Endothelial cell of umbilical vein (primary cell): Measurements from ENCODE around the gene KCNJ6. TPM values are rescaled to one million over a fixed set of nuclear protein-coding genes. Genes with fewer than 3 reads are reported as not detected.

Source experiments
- BruUV-seq: library from RNA; stranded (reverse); fragments of 400-500 nt; replicated peaks from 2 replicates; lab custom pipeline; 2021; lab: Mats Ljungman, UMichigan
- CTCF ChIA-PET: fragments of 300-600, 350-600 bp; sonication (Branson Sonifier 250); formaldehyde crosslinking; loops from one replicate; lab custom pipeline; 2021; ENCODE audit warnings: antibody characterized with exemption, inconsistent platforms; lab: Charles Lee
- POLR2A ChIA-PET: fragments of 300-600, 350-600 bp; sonication (Branson Sonifier 250); formaldehyde crosslinking; loops from one replicate; lab custom pipeline; 2021; ENCODE audit warnings: antibody characterized with exemption, inconsistent platforms; lab: Charles Lee
- DNase-seq: peaks from one replicate; pipeline ENCODE4 v3.0.0-alpha.2; 2011; ENCODE audit warnings: low read depth, low spot score
- FAIRE-seq: peaks from 2 replicates; lab custom pipeline; 2011; peaks lifted over from hg19 to GRCh38; lab: Jason Lieb, UNC
- H2AFZ ChIP-seq: 2 replicates; pipeline ENCODE4 v1.6.0; 2012; ENCODE audit warnings: low read depth, low read length, control low read depth, inconsistent platforms
- H3K27ac ChIP-seq: 2 replicates; pipeline ENCODE4 v1.5.1; 2011; ENCODE audit warnings: low read depth, mild to moderate bottlenecking, control low read depth, low read length, moderate library complexity; ENCODE audit not compliant: insufficient read depth
- H3K27me3 ChIP-seq, 2 experiments: 2 replicates each; pipeline versions ENCODE4 v1.6.0 to v1.6.1; 2011; ENCODE audit warnings: low read length in 2 of 2, mixed read lengths in 1 of 2; ENCODE audit not compliant: control insufficient read depth in 2 of 2, insufficient read depth in 2 of 2
- H3K36me3 ChIP-seq, 2 experiments: 2 replicates in 1 of 2; 3 replicates in 1 of 2; pipeline ENCODE4 v1.5.1; 2011; ENCODE audit warnings: low read length in 2 of 2, mild to moderate bottlenecking in 1 of 2, moderate library complexity in 1 of 2; ENCODE audit not compliant: control insufficient read depth in 2 of 2, insufficient read depth in 2 of 2; ENCODE audit errors: extremely low read depth in 1 of 2
- H3K4me1 ChIP-seq: 3 replicates; pipeline ENCODE4 v1.5.1; 2011; ENCODE audit warnings: mild to moderate bottlenecking, low read length; ENCODE audit not compliant: control insufficient read depth, insufficient read depth; ENCODE audit errors: extremely low read depth
- H3K4me2 ChIP-seq: 2 replicates; pipeline ENCODE4 v1.6.1; 2011; ENCODE audit warnings: low read length, control low read depth, mixed read lengths; ENCODE audit not compliant: insufficient read depth
- H3K4me3 ChIP-seq, 3 experiments: fragments of 200-600 bp in 1 of 3; sonication (generic), shearing (Covaris generic) in 1 of 3; replicated peaks in 1 of 3; 2 replicates each; pipeline ENCODE4 v1.5.1; 2011 to 2016; ENCODE audit warnings: control low read depth in 3 of 3, low read length in 3 of 3, mild to moderate bottlenecking in 2 of 3, inconsistent platforms in 1 of 3, low read depth in 1 of 3, moderate library complexity in 1 of 3; ENCODE audit not compliant: insufficient read depth in 1 of 3
- H3K79me2 ChIP-seq: 2 replicates; pipeline ENCODE4 v1.6.0; 2012; ENCODE audit warnings: low read length, inconsistent platforms; ENCODE audit not compliant: control insufficient read depth, insufficient read depth
- H3K9ac ChIP-seq: replicated peaks from 2 replicates; pipeline ENCODE3; 2011; ENCODE audit warnings: low read length, control low read depth; ENCODE audit not compliant: insufficient read depth; ENCODE audit errors: extremely low read depth
- H3K9me1 ChIP-seq: replicated peaks from 3 replicates; pipeline ENCODE4 v1.6.0; 2011; ENCODE audit warnings: mild to moderate bottlenecking, low read length; ENCODE audit not compliant: control insufficient read depth, insufficient read depth; ENCODE audit errors: extremely low read depth
- H3K9me3 ChIP-seq: replicated peaks from 2 replicates; pipeline ENCODE4 v1.5.1; 2012; ENCODE audit warnings: low read length, inconsistent platforms; ENCODE audit not compliant: control insufficient read depth, insufficient read depth
- H4K20me1 ChIP-seq: replicated peaks from 2 replicates; pipeline ENCODE3; 2011; ENCODE audit warnings: mild to moderate bottlenecking, low read length; ENCODE audit not compliant: control insufficient read depth, insufficient read depth; ENCODE audit errors: extremely low read depth
- CTCF ChIP-seq, 2 donors: IDR thresholded peaks; 1 replicate in 1 of 2; 2 replicates in 1 of 2; pipeline ENCODE4 v1.5.1; 2011; ENCODE audit warnings: low read length in 2 of 2, mild to moderate bottlenecking in 2 of 2, moderate library complexity in 2 of 2, control low read depth in 1 of 2, inconsistent platforms in 1 of 2, low read depth in 1 of 2; ENCODE audit not compliant: insufficient read depth in 1 of 2; ENCODE audit errors: extremely low read depth in 1 of 2
- EZH2 ChIP-seq: IDR thresholded peaks from 2 replicates; pipeline ENCODE4 v1.6.1; 2012; ENCODE audit warnings: borderline replicate concordance, low read depth, mild to moderate bottlenecking, moderate library complexity, low read length, inconsistent platforms; ENCODE audit not compliant: severe bottlenecking
- FOS ChIP-seq: IDR thresholded peaks from 2 replicates; pipeline ENCODE4 v1.6.1; 2011; ENCODE audit warnings: mild to moderate bottlenecking, low read length, moderate library complexity, borderline replicate concordance; ENCODE audit not compliant: insufficient read depth
- GATA2 ChIP-seq: IDR thresholded peaks from 2 replicates; pipeline ENCODE4 v1.7.0; 2011; ENCODE audit warnings: low read depth, mild to moderate bottlenecking, moderate library complexity, mixed read lengths, low read length; ENCODE audit not compliant: insufficient read length, insufficient read depth
- JUN ChIP-seq: IDR thresholded peaks from 2 replicates; pipeline ENCODE4 v1.6.1; 2011; ENCODE audit warnings: borderline replicate concordance, low read depth; ENCODE audit not compliant: insufficient read length, insufficient read depth
- MAX ChIP-seq: IDR thresholded peaks from 2 replicates; pipeline ENCODE4 v1.6.1; 2011; ENCODE audit not compliant: insufficient read depth, insufficient read length
- MYC ChIP-seq: IDR thresholded peaks from one replicate; pipeline ENCODE4 v1.6.1; 2011; ENCODE audit warnings: mild to moderate bottlenecking, low read depth, low read length
- POLR2A ChIP-seq: IDR thresholded peaks from 2 replicates; pipeline ENCODE4 v1.6.1; 2012; ENCODE audit warnings: low read depth, mild to moderate bottlenecking, control low read depth, low read length
- POLR2AphosphoS5 ChIP-seq: IDR thresholded peaks from 2 replicates; pipeline ENCODE4 v1.6.1; 2012; ENCODE audit warnings: low read depth, mild to moderate bottlenecking, control low read depth, low read length, moderate library complexity; ENCODE audit not compliant: insufficient read depth
- dilution Hi-C: fragments of 300-500 bp; cut with MboI; formaldehyde crosslinking; loops from one replicate; pipeline ENCODE4 v1.15.0; 2019; ENCODE audit warnings: low sequenced_read_pairs; ENCODE audit not compliant: extremely low pct_ligation_motif_present
- intact Hi-C: fragments of 100-400 bp; cut with micrococcal nuclease; formaldehyde crosslinking; loops from one replicate; pipeline ENCODE4 v1.10.0; 2022
- polyA plus RNA-seq, 4 experiments: library from polyadenylated mRNA; depleted of rRNA in 3 of 4; stranded (reverse) in 3 of 4; unstranded in 1 of 4; fragments of >200 nt; gene quantifications; 2 replicates each; pipeline versions ENCODE4 v1.2.1 to v1.2.3, GENCODE V29; 2011 to 2012; ENCODE audit warnings: missing spikeins in 1 of 4
- total RNA-seq: library from RNA; stranded (reverse); gene quantifications from 2 replicates; pipeline ENCODE4 v1.2.3, GENCODE V29; 2021

KCNJ6 gene
- total and polyA plus RNA-seq, 2 donors (not counting 3 experiments of a cell fraction or from before 2014, with no cell fraction given): not detected

- no peaks in the 10 kb centered on the region for H4K20me1 ChIP-seq
- H3K36me3 ChIP-seq: no peaks in the 10 kb centered on the region
- no peak overlapping the region for H3K9ac ChIP-seq
- H3K9me3 ChIP-seq: no peaks in the 10 kb centered on the region
- DNase-seq (no peak), FAIRE-seq (no peak)
- H2AFZ ChIP-seq: no peak overlapping the region
- dilution Hi-C loops: no loop called here
- no peaks in the 10 kb centered on the region for H3K9me1 ChIP-seq
- no peaks in the 10 kb centered on the region for H3K27me3 ChIP-seq
- no peak overlapping the region for H3K4me3 ChIP-seq
- no peak overlapping the region for H3K4me2 ChIP-seq
- H3K79me2 ChIP-seq: no peaks in the 10 kb centered on the region
- no TSS peak for BruUV-seq
- CTCF ChIA-PET: interaction anchor here (1.0 kb wide), 1 partner anchor 17 kb away, joined by 4 read pairs; no protein-coding TSS in a partner anchor
- POLR2A ChIA-PET: interaction anchor here (0.6 kb wide), 1 partner anchor 225 kb away, joined by 4 read pairs; no protein-coding TSS in a partner anchor
- intact Hi-C loops: no loop called here
- no peaks in the 10 kb centered on the region for H3K4me1 ChIP-seq
- no peak for TF ChIP-seq JUN
- TF ChIP-seq MYC: no peak
- no peak for TF ChIP-seq POLR2AphosphoS5
- no peak for TF ChIP-seq GATA2
- TF ChIP-seq CTCF (IDR thresholded peaks at IDR 0.05; ENCODE audit: extremely low read depth in 1 of 2, insufficient read depth in 1 of 2, low read depth in 1 of 2, low read length in 2 of 2): no peak
- TF ChIP-seq POLR2A: no peak
- TF ChIP-seq EZH2: no peak
- TF ChIP-seq MAX: no peak
- TF ChIP-seq FOS: no peak
- H3K27ac ChIP-seq: no peak overlapping the region
Observed at GRCh38 chr21:37593740-37594471, 322.4 kb downstream of the KCNJ6 start.
